Uterus (tissue), 2 donors: ENCODE results near the gene CECR2.

Source experiments
- POLR2A ChIP-seq, 2 donors: fragments of 450-650 bp; IDR thresholded peaks; one replicate each; pipeline ENCODE4 v1.6.1; 2016; ENCODE audit warnings: antibody characterized with exemption in 2 of 2, mild to moderate bottlenecking in 1 of 2, moderate library complexity in 1 of 2
- TF ChIP-seq, protein P1 (sequence below), 4 experiments: fragments of 200-600 bp in 2 of 4; fragments of 450-650 bp in 2 of 4; sonication (generic) in 2 of 4; IDR thresholded peaks; one replicate each; pipeline ENCODE4 v1.5.1; 2016 to 2019; ENCODE audit warnings: antibody characterized with exemption in 4 of 4, mild to moderate bottlenecking in 2 of 4, moderate library complexity in 1 of 4

- TF ChIP-seq, protein P1, sequence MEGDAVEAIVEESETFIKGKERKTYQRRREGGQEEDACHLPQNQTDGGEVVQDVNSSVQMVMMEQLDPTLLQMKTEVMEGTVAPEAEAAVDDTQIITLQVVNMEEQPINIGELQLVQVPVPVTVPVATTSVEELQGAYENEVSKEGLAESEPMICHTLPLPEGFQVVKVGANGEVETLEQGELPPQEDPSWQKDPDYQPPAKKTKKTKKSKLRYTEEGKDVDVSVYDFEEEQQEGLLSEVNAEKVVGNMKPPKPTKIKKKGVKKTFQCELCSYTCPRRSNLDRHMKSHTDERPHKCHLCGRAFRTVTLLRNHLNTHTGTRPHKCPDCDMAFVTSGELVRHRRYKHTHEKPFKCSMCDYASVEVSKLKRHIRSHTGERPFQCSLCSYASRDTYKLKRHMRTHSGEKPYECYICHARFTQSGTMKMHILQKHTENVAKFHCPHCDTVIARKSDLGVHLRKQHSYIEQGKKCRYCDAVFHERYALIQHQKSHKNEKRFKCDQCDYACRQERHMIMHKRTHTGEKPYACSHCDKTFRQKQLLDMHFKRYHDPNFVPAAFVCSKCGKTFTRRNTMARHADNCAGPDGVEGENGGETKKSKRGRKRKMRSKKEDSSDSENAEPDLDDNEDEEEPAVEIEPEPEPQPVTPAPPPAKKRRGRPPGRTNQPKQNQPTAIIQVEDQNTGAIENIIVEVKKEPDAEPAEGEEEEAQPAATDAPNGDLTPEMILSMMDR (IDR thresholded peaks at IDR 0.05) = no peak
- no peak for TF ChIP-seq POLR2A (IDR thresholded peaks at IDR 0.05)
Measured at GRCh38 chr22:17343766-17344165, 25.5 kb upstream of the CECR2 start.
